UCSD-AML1 (cell line): Measurements from ENCODE around the gene RESP18.
"Not testable (repeated sequence)": the region's sequence is repeated elsewhere in the genome, so short reads cannot be mapped to it uniquely, and the experiment has no call there.

Experiments
- DNase-seq: peaks from one replicate; lab custom pipeline; 2025; ENCODE audit not compliant: unreplicated experiment; lab: John Stamatoyannopoulos, UW

RESP18 gene

DNA sequence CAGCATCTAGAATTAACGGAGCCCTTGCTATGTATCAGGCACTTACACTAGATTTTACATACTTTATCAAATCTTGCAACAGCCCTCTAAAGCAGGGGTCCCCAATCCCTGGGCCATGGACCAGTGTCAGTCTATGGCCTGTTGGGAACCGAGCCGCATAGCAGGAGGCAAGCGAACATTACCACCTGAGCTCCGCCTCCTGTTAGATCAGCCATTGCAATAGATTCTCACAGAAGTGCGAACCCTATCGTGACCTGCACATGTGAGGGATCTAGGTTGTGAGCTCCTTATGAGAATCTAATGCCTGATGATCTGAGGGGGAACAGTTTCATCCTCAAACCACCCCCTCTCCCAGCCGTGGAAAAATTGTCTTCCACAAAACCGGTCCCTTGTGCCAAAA is 39.9 kb downstream of the RESP18 start:
- DNase-seq, result no peak

DNA sequence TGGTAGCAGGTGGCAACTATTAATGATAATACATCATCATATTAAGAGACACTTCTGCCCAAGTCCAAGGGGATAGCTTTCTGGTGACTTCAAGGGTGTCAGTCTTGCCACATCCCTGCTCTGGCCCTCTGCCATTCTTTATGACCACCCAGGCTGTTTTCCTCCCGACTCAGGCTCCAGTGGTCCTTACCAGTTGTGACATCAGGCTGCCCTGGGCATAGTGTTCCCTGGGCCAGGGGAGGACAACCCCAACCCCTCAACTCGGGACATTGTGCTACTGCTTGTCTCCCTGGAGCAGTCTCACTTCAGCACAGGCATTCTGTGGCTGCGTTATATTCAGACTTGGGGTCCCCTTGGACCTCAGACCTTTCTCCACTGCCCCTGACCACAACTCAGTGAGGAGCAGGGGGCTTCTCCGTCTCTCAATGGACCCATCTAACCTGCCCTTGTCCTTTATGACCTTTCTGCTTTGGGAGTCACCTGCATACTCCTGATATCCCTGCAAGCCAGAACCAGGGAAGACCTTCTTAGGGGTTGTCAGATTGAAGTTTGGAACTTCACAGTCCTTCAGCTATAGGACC is 40.5 kb downstream of the RESP18 start:
- no peak for DNase-seq

DNA sequence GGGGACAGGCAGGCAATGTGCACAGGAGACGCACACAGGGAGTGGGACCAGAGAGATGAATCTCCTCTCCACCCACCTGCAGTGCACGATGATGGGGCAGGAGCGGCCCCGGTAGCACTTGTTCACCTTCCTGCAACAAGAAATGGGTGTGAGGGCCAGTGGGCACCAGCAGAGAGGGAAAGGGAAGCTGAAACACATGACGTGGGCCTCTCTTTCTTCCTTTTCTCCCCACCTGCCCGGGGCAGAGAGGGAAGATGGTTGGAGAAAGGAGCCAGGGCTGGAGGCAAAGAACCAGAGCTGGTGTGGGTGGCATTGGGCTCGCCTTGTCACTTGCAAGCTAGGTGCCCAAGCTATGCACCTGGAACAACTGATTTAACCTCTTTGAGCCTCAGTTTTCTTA is 41.1 kb downstream of the RESP18 start:
- DNase-seq, result no peak

GRCh38 chr2:219290381-219291171 is 42.0 kb downstream of the RESP18 start:
- no peak for DNase-seq

- DNase-seq, result no peak
Measured at GRCh38 chr2:219289537-219290361, 42.8 kb downstream of the RESP18 start.

- no peak for DNase-seq
Measured at GRCh38 chr2:219289195-219289536, 43.4 kb downstream of the RESP18 start.

DNA sequence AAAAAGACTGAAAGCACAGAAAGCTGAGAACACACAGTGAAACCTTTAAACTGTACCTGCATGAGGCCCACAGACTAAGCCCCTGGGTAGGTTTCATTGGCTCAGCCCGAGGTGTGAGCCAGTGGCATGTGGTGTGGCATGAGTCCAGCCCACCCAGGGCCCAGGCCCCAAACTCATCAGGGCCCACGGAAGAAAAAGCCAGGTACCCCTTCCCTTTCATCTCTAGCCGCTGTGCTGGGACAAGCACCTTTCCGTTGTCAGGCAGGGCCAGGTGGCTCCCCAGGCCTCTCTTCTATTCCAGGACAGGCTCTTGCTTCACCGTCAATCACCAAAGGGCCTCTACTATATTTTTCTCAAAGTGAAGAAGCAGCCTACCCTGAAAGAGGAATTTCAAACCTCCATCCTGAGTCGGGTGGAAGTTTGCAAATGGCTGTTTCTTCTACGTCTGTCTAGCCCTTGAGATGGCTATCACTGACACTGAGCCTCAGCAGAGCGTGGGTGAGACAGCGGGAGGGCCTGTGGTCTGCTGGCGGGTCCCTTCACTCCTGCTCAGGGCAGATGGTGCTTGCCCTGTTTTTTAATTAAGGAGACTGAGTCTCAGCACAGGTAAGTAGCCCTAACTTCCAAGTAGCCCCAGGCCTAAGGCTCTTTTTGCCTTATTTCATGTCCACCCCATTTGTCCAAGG is 44.8 kb downstream of the RESP18 start:
- no peak for DNase-seq

GRCh38 chr2:219287116-219287440 is 45.5 kb downstream of the RESP18 start:
- not testable (repeated sequence) for DNase-seq

DNA sequence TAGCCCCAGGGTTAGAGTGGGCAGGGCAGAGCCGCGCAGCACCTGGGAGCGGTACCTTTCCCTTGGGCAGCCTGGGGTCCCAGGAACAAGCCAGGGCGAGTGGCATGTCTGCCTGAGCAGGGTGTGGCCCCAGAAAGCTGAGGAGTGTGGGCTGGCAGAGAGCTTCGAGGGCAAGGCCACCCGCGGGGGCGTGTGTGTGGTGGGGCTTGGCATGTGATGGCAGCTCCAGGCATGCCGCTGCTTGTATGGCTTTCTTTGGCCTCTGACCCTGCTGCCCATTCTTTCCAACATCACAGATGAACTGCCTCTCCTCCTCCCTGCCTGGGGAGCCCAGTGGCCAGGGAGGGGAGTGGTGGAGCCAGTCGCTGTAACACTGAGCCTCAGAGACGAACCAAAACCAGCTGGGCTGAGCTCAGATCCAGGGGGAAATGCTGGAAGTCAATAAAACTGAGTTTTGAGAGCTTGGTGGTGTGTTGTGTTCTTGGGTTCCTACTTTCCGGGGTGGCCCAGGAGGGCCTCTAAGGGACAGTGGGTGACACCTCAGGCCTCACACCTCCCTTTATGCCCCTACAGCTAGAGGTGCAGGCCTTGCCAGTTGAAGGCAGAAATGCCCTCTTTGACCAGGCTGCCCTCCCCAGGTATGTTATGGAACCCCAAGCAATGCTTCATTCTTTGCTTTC is 46.0 kb downstream of the RESP18 start:
- DNase-seq, result no peak

GRCh38 chr2:219285894-219286425 is 46.6 kb downstream of the RESP18 start:
- no peak for DNase-seq

GRCh38 chr2:219285373-219285735 is 47.2 kb downstream of the RESP18 start:
- no peak for DNase-seq

DNA sequence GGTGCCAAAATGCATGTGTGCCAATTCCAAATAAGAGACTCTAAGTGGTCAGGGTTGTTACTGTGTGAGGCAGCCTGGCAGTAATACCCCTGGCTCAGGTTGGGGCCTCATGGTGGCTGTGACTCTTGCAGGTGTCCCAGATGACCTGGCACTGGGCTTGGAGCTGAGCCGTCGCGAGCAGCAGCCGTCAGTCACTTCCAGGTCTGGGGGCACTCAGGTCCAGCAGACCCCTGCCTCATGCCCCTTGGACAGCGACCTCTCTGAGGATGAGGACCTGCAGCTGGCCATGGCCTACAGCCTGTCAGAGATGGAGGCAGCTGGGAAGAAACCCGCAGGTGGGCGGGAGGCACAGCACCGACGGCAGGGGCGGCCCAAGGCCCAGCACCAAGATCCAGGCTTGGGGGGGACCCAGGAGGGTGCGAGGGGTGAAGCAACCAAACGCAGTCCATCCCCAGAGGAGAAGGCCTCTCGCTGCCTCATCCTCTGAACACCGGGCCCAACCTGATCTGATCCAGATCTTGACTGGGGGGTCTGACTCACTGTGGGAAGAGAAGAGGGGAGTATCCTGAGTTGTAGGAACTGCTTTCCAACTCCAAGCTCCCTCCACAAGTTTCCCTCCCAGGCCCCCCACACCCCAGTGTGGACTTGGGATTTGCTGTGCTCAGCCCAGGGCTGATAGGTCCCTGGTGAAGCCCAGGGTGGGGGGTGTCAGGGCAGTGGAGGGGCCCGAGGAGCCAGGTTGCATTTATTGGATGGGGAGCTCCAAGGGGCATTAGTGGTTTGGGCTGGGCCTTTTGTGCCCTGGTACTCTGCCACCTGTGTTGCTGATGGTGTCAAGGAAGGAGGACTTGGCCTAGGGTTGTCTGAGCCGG is 47.8 kb downstream of the RESP18 start:
- DNase-seq, result no peak

DNA sequence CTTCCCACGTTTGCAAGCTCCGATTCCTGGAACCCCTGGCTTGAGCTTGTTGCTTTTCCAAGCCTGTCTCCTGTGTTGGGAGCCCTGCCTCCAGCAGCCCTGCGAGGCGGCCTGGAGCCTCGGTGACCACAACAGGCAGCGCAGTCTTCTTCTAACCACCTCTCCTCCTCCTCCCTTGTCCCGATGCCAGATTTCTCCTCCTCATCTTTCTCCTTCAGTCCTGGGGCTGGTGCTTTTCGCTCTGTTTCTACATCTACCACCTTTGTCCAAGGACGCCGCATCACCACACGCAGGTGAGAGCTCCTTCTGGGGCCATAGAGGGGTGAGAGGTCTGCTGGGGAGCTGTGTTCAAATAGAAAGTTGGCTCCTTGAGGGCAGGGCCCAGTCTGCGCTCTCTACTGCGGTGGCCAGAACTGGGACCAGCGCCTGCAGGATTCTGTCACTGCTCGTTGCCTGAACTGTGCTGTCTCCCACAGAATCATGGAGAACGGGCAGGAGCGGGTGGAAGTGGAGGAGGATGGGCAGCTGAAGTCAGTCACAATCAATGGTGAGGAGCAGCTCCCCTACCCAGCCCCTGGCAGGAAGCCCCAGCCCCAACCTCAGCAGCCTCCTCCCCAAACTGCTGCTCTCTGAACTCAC is 49.5 kb downstream of the RESP18 start:
- peak; percentile 33 for DNase-seq

DNA sequence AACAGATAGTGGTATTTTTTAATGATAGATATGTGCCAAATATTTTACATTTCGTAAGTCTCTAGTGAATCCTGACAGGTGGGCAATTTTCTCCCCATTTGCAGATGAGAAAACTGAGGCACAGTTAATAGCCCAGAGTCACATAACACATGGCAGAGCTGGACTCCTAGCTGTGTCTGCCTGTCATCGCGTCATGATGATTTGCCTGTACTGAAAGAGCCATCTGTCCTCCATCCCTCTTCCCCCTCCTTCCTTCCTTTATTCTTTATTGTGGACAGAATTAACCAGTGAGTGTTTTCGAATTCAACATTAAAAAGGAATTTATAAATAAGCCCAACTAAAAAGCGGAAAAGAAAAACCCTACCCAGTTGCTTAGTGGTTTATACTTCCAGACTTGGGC is 50.2 kb downstream of the RESP18 start:
- no peak for DNase-seq

DNA sequence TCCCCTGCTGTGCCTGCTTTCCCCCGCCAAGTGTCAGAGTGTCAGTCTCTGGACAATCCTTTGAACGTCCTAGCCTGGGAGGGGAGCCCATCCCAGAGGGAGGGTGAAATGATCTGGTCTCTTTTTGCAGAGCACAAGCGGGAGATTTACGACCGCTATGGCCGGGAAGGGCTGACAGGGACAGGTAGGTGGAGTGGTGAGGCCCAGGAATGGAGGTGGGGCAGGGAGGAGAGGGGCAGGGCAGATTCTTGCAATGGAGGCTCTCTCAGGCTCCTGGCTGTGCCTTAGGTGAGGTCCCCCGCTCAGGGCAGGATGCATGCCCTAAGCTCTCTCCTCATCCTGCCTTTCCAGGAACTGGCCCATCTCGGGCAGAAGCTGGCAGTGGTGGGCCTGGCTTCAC is 51.0 kb downstream of the RESP18 start:
- no peak for DNase-seq

DNA sequence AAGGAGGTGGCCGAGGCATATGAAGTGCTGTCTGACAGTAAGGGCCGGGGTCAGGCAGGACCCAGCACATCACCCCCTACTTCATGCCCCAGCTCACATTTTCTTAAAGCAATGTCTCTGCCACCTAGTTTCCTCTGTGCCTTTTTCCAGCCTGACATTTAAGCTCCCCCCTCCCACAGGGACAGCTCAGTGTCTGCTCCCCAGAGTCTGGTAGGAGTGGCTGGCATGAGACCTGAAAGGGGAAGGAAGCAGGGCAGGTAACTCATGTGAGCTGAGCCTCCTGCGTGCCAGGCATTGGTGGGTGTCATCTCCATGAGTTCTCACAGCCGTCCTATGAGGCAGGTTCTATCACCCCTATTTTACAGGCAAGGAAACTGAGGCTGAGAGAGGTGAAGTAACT is 51.9 kb downstream of the RESP18 start:
- DNase-seq, result no peak

GRCh38 chr2:219279916-219280516 is 52.5 kb downstream of the RESP18 start:
- no peak for DNase-seq

- DNase-seq, result peak; percentile 98
Measured at GRCh38 chr2:219279151-219279915, 53.2 kb downstream of the RESP18 start, which contains the start of gene DNAJB2. Gene DNAJB2 (plus strand): TSS chr2:219279366. CDS start chr2:219279834, 468 bp downstream.
